Measurements from ENCODE around the gene CPT2. TPM values are rescaled to one million over a fixed set of nuclear protein-coding genes. Genes with fewer than 3 reads are reported as not detected.

The CPT2 gene
- total and polyA plus RNA-seq, 4 donors, result 27.4 to 109 (median 74.8) TPM

- WGBS, result 64% methylated on average over 6 of the region's 6 CpGs
- H3K9me3 ChIP-seq (ENCODE audit: control insufficient read depth in 4 of 4, low read length in 3 of 4), result no peaks in the 10 kb centered on the region
These were observed 30.3 kb upstream of the CPT2 start for GRCh38 chr1:53166366-53166765.

GRCh38 chr1:53166912-53167311, 29.7 kb upstream of the CPT2 start:
- H3K27me3 ChIP-seq (ENCODE audit: control insufficient read depth in 4 of 4, insufficient read depth in 4 of 4, low read length in 3 of 4), result no peaks in the 10 kb centered on the region
- no peak overlapping the region for H3K9ac ChIP-seq (ENCODE audit: low read depth in 1 of 2, low read length in 2 of 2)
- 88% methylated on average over 8 of the region's 8 CpGs for WGBS
- no peak for TF ChIP-seq MAX (IDR thresholded peaks at IDR 0.05)
- no peak for TF ChIP-seq ZBTB33 (IDR thresholded peaks at IDR 0.05)
- no peak for TF ChIP-seq YY1 (IDR thresholded peaks at IDR 0.05)
- no peak for TF ChIP-seq REST (IDR thresholded peaks at IDR 0.05)
- no peak for TF ChIP-seq RAD21 (IDR thresholded peaks at IDR 0.05)
- no peak for TF ChIP-seq NR2F2 (IDR thresholded peaks at IDR 0.05)
- no peak for TF ChIP-seq RXRA (IDR thresholded peaks at IDR 0.05)
- H3K36me3 ChIP-seq (ENCODE audit: control insufficient read depth in 4 of 4, insufficient read depth in 3 of 4, low read depth in 1 of 4, low read length in 3 of 4), result no peaks in the 10 kb centered on the region
- no peak overlapping the region for H3K27ac ChIP-seq (ENCODE audit: low read depth in 1 of 2, low read length in 2 of 2)
- peaks cover 1 to 36% (median 19%) of the 10 kb centered on the region in 4 donors for H3K4me1 ChIP-seq (ENCODE audit: control insufficient read depth in 4 of 4, insufficient read depth in 4 of 4, low read length in 3 of 4)
- H3K4me3 ChIP-seq (ENCODE audit: low read depth in 1 of 3, low read length in 3 of 3), result no peak overlapping the region
- no peak for DNase-seq (ENCODE audit: low spot score)
- H3K9me3 ChIP-seq (ENCODE audit: control insufficient read depth in 4 of 4, low read length in 3 of 4), result no peaks in the 10 kb centered on the region

More at GRCh38 chr1:53166366-53166765, 30.3 kb upstream of the CPT2 start:
- H3K27me3 ChIP-seq (ENCODE audit: control insufficient read depth in 4 of 4, insufficient read depth in 4 of 4, low read length in 3 of 4), result no peaks in the 10 kb centered on the region
- peaks cover 1 to 36% (median 19%) of the 10 kb centered on the region in 4 donors for H3K4me1 ChIP-seq (ENCODE audit: control insufficient read depth in 4 of 4, insufficient read depth in 4 of 4, low read length in 3 of 4)
- H3K36me3 ChIP-seq (ENCODE audit: control insufficient read depth in 4 of 4, insufficient read depth in 3 of 4, low read depth in 1 of 4, low read length in 3 of 4), result no peaks in the 10 kb centered on the region
- TF ChIP-seq FOXA1 (IDR thresholded peaks at IDR 0.05) (no peak), RXRA (IDR thresholded peaks at IDR 0.05) (no peak)
- H3K27ac ChIP-seq (ENCODE audit: low read depth in 1 of 2, low read length in 2 of 2), result no peak overlapping the region
- no peak overlapping the region for H3K9ac ChIP-seq (ENCODE audit: low read depth in 1 of 2, low read length in 2 of 2)
- DNase-seq (ENCODE audit: low spot score), result no peak
- no peak overlapping the region for H3K4me3 ChIP-seq (ENCODE audit: low read depth in 1 of 3, low read length in 3 of 3)

- peak overlapping the region in 1 of 2 donors; percentile 20 for H3K27ac ChIP-seq (ENCODE audit: low read depth in 1 of 2, low read length in 2 of 2)
- peaks cover 6 to 24% (median 19%) of the 10 kb centered on the region in 4 donors for H3K4me1 ChIP-seq (ENCODE audit: control insufficient read depth in 4 of 4, insufficient read depth in 4 of 4, low read length in 3 of 4)
- no peak for DNase-seq (ENCODE audit: low spot score)
- WGBS, result 53% methylated on average over 6 of the region's 6 CpGs
- H3K27me3 ChIP-seq (ENCODE audit: control insufficient read depth in 4 of 4, insufficient read depth in 4 of 4, low read length in 3 of 4), result no peaks in the 10 kb centered on the region
- no peak overlapping the region for H3K4me3 ChIP-seq (ENCODE audit: low read depth in 1 of 3, low read length in 3 of 3)
- H3K9me3 ChIP-seq (ENCODE audit: control insufficient read depth in 4 of 4, low read length in 3 of 4), result no peaks in the 10 kb centered on the region
- no peak overlapping the region for H3K9ac ChIP-seq (ENCODE audit: low read depth in 1 of 2, low read length in 2 of 2)
- H3K36me3 ChIP-seq (ENCODE audit: control insufficient read depth in 4 of 4, insufficient read depth in 3 of 4, low read depth in 1 of 4, low read length in 3 of 4), result no peaks in the 10 kb centered on the region
- TF ChIP-seq FOXA1 (IDR thresholded peaks at IDR 0.05), result no peak
- TF ChIP-seq ATF3 (IDR thresholded peaks at IDR 0.05), result no peak
- no peak for TF ChIP-seq FOXA2 (IDR thresholded peaks at IDR 0.05)
- TF ChIP-seq REST (IDR thresholded peaks at IDR 0.05), result no peak
- TF ChIP-seq ZBTB33 (IDR thresholded peaks at IDR 0.05), result no peak
- peak; percentile 35 to 45 for TF ChIP-seq RXRA (IDR thresholded peaks at IDR 0.05)
- TF ChIP-seq HNF4A (conservative IDR thresholded peaks at IDR 0.05), result peak in 1 of 2 donors; percentile 39
- TF ChIP-seq MAX (IDR thresholded peaks at IDR 0.05), result no peak
- TF ChIP-seq RAD21 (IDR thresholded peaks at IDR 0.05), result peak; percentile 69 to 78
- no peak for TF ChIP-seq TAF1 (conservative IDR thresholded peaks at IDR 0.05)
- TF ChIP-seq YY1 (IDR thresholded peaks at IDR 0.05), result no peak
- TF ChIP-seq EGR1 (IDR thresholded peaks at IDR 0.05; ENCODE audit: low read depth in 2 of 2), result no peak
- no peak for TF ChIP-seq HNF4G (IDR thresholded peaks at IDR 0.05)
These were observed 24.0 kb upstream of the CPT2 start for GRCh38 chr1:53172426-53173128.

Measured in liver (tissue), 9 donors.